Smooth muscle cell (in vitro differentiated cells): ENCODE results near the gene OR52E8. TPM values are rescaled to one million over a fixed set of nuclear protein-coding genes. Genes with fewer than 3 reads are reported as not detected.

Source experiments
- DNase-seq: peaks from one replicate; lab custom pipeline; 2025; ENCODE audit not compliant: unreplicated experiment; lab: John Stamatoyannopoulos, UW
- H2AFZ ChIP-seq: fragments of 200-600 bp; sonication (generic); 2 replicates; pipeline ENCODE4 v1.6.0; 2016; ENCODE audit warnings: antibody characterized with exemption, low read depth, mild to moderate bottlenecking
- H3F3A ChIP-seq: fragments of 200-600 bp; sonication (generic); 2 replicates; pipeline ENCODE4 v1.6.0; 2017; ENCODE audit warnings: antibody characterized with exemption, low read depth
- H3K27ac ChIP-seq: fragments of 200-600 bp; sonication (generic); 2 replicates; pipeline ENCODE4 v1.5.1; 2016; ENCODE audit warnings: low read depth, mild to moderate bottlenecking
- H3K27me3 ChIP-seq: fragments of 200-600 bp; sonication (generic); 2 replicates; pipeline ENCODE4 v1.6.1; 2016; ENCODE audit warnings: low read depth, mild to moderate bottlenecking
- H3K36me3 ChIP-seq: fragments of 200-600 bp; sonication (generic); 2 replicates; pipeline ENCODE4 v1.5.1; 2016; ENCODE audit warnings: low read depth
- H3K4me1 ChIP-seq: fragments of 200-600 bp; sonication (generic); 2 replicates; pipeline ENCODE4 v1.5.1; 2016; ENCODE audit warnings: low read depth
- H3K4me2 ChIP-seq: fragments of 200-600 bp; sonication (generic); 2 replicates; pipeline ENCODE4 v1.6.0; 2016; ENCODE audit warnings: mild to moderate bottlenecking
- H3K4me3 ChIP-seq: fragments of 200-600 bp; sonication (generic); 2 replicates; pipeline ENCODE4 v1.5.1; 2016; ENCODE audit warnings: mild to moderate bottlenecking
- H3K79me2 ChIP-seq: fragments of 200-600 bp; sonication (generic); 2 replicates; pipeline ENCODE4 v1.6.0; 2016; ENCODE audit warnings: low read depth, mild to moderate bottlenecking
- H3K9ac ChIP-seq: fragments of 200-600 bp; sonication (generic); 2 replicates; pipeline ENCODE4 v1.6.0; 2016; ENCODE audit warnings: low read depth
- H3K9me3 ChIP-seq: fragments of 200-600 bp; sonication (generic); replicated peaks from 2 replicates; pipeline ENCODE4 v1.5.1; 2016; ENCODE audit warnings: low read depth
- H4K20me1 ChIP-seq: fragments of 200-600 bp; sonication (generic); 2 replicates; pipeline ENCODE4 v1.6.0; 2016; ENCODE audit warnings: low read depth
- CTCF ChIP-seq: fragments of 200-600 bp; sonication (generic); IDR thresholded peaks from 2 replicates; pipeline ENCODE4 v1.5.1; 2017; ENCODE audit warnings: borderline replicate concordance, mild to moderate bottlenecking, antibody characterized with exemption; ENCODE audit not compliant: insufficient read depth, poor library complexity, severe bottlenecking
- WGBS: methylation state at CpG from one replicate; pipeline ENCODE4 v1.1.7; 2016; ENCODE audit warnings: low lambda C conversion rate; 5-methylcytosine and 5-hydroxymethylcytosine counted together
- polyA plus RNA-seq: library from polyadenylated mRNA; unstranded; fragments of >200 nt; fragmentation: Nextera tagmentation; extraction: Ambion mirVana; gene quantifications from 2 replicates; pipeline ENCODE4 v1.2.1, GENCODE V29; 2016
- total RNA-seq: library from RNA; depleted of rRNA; stranded (reverse); fragments of >200 nt; gene quantifications from 2 replicates; pipeline ENCODE4 v1.2.3, GENCODE V29; 2014

Gene OR52E8
- total and polyA plus RNA-seq, 2 experiments from 2014 or later = not detected

- H3K4me2 ChIP-seq = no peak overlapping the region
- H3F3A ChIP-seq = no peaks in the 10 kb centered on the region
- H3K9ac ChIP-seq = no peak overlapping the region
- H2AFZ ChIP-seq = no peak overlapping the region
- no peak for DNase-seq
- TF ChIP-seq CTCF = no peak
- H3K4me3 ChIP-seq = no peak overlapping the region
- H3K79me2 ChIP-seq = no peaks in the 10 kb centered on the region
- H4K20me1 ChIP-seq = no peaks in the 10 kb centered on the region
- 75% methylated on average over 6 of the region's 6 CpGs for WGBS
- no peaks in the 10 kb centered on the region for H3K9me3 ChIP-seq
- no peak overlapping the region for H3K27ac ChIP-seq
- H3K27me3 ChIP-seq = no peaks in the 10 kb centered on the region
- H3K4me1 ChIP-seq = no peaks in the 10 kb centered on the region
- H3K36me3 ChIP-seq = no peaks in the 10 kb centered on the region
Measured at GRCh38 chr11:5809905-5810795, 47.3 kb downstream of the OR52E8 start.

- Histone ChIP-seq H3K36me3 (no peaks in the 10 kb centered on the region), H3K9me3 (no peaks in the 10 kb centered on the region), H3F3A (no peaks in the 10 kb centered on the region), H3K79me2 (no peaks in the 10 kb centered on the region), H3K4me2 (peak overlapping the region; percentile 90), H2AFZ (peak overlapping the region; percentile 96), H3K9ac (peak overlapping the region; percentile 29), H3K4me3 (peak overlapping the region; percentile 64), H3K4me1 (no peaks in the 10 kb centered on the region), H3K27ac (no peak overlapping the region), H4K20me1 (no peaks in the 10 kb centered on the region), H3K27me3 (no peaks in the 10 kb centered on the region)
- no peak for DNase-seq
- 77% methylated on average over 5 of the region's 5 CpGs for WGBS
- no peak for TF ChIP-seq CTCF
Measured at GRCh38 chr11:5809122-5809519, 48.4 kb downstream of the OR52E8 start.

GRCh38 chr11:5808500-5809121 is 48.9 kb downstream of the OR52E8 start, which contains the start of gene OR52N2:
Gene OR52N2 (plus strand): TSS chr11:5808924. CDS start chr11:5820336, 11,412 bp downstream.
- H3F3A ChIP-seq = no peaks in the 10 kb centered on the region
- H3K79me2 ChIP-seq = no peaks in the 10 kb centered on the region
- H3K36me3 ChIP-seq = no peaks in the 10 kb centered on the region
- H3K9ac ChIP-seq = peak within 1 kb of the TSS; percentile 29
- H2AFZ ChIP-seq = peak within 1 kb of the TSS; percentile 96
- H3K4me2 ChIP-seq = peak within 1 kb of the TSS; percentile 90
- peak; percentile 93 for TF ChIP-seq CTCF
- H3K27ac ChIP-seq = no peak within 1 kb of the TSS
- H4K20me1 ChIP-seq = no peaks in the 10 kb centered on the region
- peaks cover 2% of the 10 kb centered on the region for H3K27me3 ChIP-seq
- WGBS = 7% methylated on average over 24 of the region's 24 CpGs
- H3K4me3 ChIP-seq = peak within 1 kb of the TSS; percentile 64
- H3K9me3 ChIP-seq = no peaks in the 10 kb centered on the region
- DNase-seq = peak; percentile 24
- no peaks in the 10 kb centered on the region for H3K4me1 ChIP-seq
